Measurements from ENCODE around the gene ZNF91.

GRCh38 chr19:23437901-23438300 is 42.6 kb upstream of the ZNF91 start:
- no peak for TF ChIP-seq CTCF (IDR thresholded peaks at IDR 0.05; ENCODE audit: low read depth, low read length, poor library complexity, severe bottlenecking)
- no peak for TF ChIP-seq EZH2phosphoT487 (IDR thresholded peaks at IDR 0.05; ENCODE audit: borderline replicate concordance, low read length)
